HUES6 (cell line): ENCODE data around the gene CITED1.
A peak's percentile ranks its signal among the peaks of the same experiment; 100 is the strongest.

Experiments
- H3K27ac ChIP-seq: 2 replicates; pipeline ENCODE4 v1.7.0; 2013; ENCODE audit warnings: low read depth, mild to moderate bottlenecking, low read length, inconsistent platforms
- H3K27me3 ChIP-seq: 2 replicates; pipeline ENCODE4 v1.6.1; 2013; ENCODE audit warnings: low read length; ENCODE audit not compliant: control insufficient read depth, insufficient read depth
- H3K36me3 ChIP-seq: 2 replicates; pipeline ENCODE4 v1.6.1; 2013; ENCODE audit warnings: low read length; ENCODE audit not compliant: control insufficient read depth, insufficient read depth
- H3K4me1 ChIP-seq: 2 replicates; pipeline ENCODE4 v1.6.1; 2013; ENCODE audit warnings: low read length; ENCODE audit not compliant: control insufficient read depth, insufficient read depth
- H3K4me3 ChIP-seq: 2 replicates; pipeline ENCODE4 v1.5.1; 2013; ENCODE audit warnings: low read depth, low read length
- H3K9ac ChIP-seq: one replicate; pipeline ENCODE4 v1.6.1; 2013; ENCODE audit warnings: mild to moderate bottlenecking, low read length
- H3K9me3 ChIP-seq: 2 replicates; pipeline ENCODE4 v1.6.1; 2013; ENCODE audit warnings: low read depth, low read length; ENCODE audit not compliant: control insufficient read depth, insufficient read depth

CITED1 gene, protein sequence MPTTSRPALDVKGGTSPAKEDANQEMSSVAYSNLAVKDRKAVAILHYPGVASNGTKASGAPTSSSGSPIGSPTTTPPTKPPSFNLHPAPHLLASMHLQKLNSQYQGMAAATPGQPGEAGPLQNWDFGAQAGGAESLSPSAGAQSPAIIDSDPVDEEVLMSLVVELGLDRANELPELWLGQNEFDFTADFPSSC

DNA sequence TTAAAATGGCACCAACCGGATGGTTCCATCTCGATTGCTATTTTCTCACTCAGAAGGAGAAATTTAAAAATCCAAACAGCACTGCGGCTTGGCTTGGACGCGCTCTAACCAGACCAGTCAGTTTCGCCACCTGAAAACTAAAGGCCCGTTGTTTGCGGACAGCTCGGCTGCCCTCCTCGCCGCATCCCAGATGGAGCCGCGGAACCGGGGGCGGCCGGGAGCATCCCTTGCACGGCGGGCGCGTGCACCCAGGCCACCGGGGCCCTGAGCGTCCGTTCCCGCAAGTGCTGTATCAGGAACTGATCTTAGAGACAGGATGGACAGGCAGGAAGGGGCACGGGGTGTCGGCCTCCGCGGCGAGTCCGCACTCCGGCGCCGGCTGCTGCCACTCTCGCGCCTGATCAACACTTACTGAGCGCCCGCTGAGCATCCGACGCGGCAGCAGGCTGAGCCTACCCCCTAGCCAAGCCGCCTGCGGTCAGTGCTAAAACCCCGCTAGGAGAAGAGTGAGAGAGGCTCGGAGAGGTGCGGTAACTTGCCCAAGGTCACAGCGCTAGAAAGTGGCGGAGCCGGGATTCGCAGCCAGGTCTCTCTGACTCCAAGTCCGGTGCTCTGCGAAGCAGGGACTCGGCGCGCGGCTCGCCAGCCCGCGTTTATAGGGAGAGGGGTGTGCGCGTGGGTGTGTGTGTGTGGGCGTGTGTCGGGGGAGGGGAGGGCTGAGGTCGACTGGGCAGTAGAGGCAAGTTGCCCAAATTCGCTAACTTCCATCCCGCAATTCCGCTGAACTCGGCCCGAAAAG, at the start of gene CITED1:
CITED1 (minus strand) TSS at position 629 of the 799 bp plus-strand sequence. CDS start 3,045 bp downstream, outside the sequence.
- Histone ChIP-seq H3K4me3 (peak within 1 kb of the TSS; percentile 60), H3K27ac (no peak within 1 kb of the TSS), H3K9me3 (no peaks in the 10 kb centered on the region; the same call in 1 of the 2 replicates), H3K36me3 (no peaks in the 10 kb centered on the region), H3K4me1 (peaks cover 15% of the 10 kb centered on the region; the same call in 1 of the 2 replicates), H3K27me3 (peaks cover 98% of the 10 kb centered on the region), H3K9ac (peak within 1 kb of the TSS; percentile 55)

DNA sequence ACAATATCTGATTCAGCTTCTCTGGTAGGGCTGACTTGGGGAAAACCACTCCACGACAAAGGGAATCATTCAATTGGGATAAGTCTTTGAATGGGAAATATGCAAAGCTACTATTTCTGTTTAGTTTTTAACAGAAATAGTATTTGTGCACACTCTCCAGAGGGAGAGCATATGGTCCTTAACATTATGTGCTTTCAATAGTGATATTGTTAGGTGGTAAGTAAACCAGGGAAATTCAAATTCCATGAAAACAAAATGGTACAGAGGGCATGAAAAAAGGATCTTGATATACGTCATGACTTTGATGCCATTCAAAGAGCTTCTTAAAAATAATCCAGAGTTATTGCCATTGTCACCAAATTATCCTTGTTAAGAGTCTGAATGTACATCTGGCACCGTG, 47.1 kb upstream of the CITED1 start:
- H3K9me3 ChIP-seq = peaks cover 2% of the 10 kb centered on the region; the same call in 1 of the 2 replicates
- no peaks in the 10 kb centered on the region for H3K36me3 ChIP-seq
- H3K27ac ChIP-seq = no peak overlapping the region
- H3K4me3 ChIP-seq = no peak overlapping the region
- peaks cover 14% of the 10 kb centered on the region; the same call in 1 of the 2 replicates for H3K4me1 ChIP-seq
- H3K9ac ChIP-seq = no peak overlapping the region
- no peaks in the 10 kb centered on the region for H3K27me3 ChIP-seq

DNA sequence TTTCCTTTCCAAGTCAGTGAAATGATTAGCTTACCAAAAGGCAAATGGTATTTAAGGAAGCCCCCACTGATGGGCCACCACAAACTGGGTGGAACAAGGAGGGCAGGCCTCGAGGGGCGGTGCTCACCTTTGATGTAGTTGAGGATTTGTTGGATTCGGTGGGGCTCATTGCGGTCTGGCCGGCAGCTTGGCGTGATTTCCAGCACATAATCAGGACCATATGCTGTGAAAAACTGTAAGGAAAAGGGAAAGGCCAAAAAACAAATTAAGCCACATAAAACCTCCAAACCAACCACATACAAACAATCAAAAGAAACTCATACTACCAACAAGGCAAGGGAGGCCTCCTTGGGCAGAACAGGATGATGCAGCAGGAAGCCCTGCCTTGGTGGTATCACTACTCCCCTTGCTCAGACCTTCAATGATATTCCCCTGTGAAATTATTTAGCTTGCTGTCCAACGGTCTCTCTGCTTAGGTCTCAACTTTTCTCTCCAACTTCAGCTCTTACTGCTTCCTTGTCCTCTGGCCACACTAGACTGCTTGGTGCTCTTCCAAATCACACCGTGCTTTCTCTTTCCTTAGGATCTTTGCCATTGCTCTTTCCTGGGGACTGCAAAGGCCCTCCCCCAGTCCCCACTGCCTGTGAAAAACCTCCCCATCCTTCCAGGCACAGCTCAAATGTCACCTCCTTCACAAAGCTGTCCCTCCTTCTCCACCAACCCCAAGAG, 46.1 kb upstream of the CITED1 start:
- Histone ChIP-seq H3K27ac (no peak overlapping the region), H3K9me3 (peaks cover 2% of the 10 kb centered on the region; the same call in 1 of the 2 replicates), H3K27me3 (no peaks in the 10 kb centered on the region), H3K9ac (no peak overlapping the region), H3K36me3 (no peaks in the 10 kb centered on the region), H3K4me3 (no peak overlapping the region), H3K4me1 (peaks cover 23% of the 10 kb centered on the region)

DNA sequence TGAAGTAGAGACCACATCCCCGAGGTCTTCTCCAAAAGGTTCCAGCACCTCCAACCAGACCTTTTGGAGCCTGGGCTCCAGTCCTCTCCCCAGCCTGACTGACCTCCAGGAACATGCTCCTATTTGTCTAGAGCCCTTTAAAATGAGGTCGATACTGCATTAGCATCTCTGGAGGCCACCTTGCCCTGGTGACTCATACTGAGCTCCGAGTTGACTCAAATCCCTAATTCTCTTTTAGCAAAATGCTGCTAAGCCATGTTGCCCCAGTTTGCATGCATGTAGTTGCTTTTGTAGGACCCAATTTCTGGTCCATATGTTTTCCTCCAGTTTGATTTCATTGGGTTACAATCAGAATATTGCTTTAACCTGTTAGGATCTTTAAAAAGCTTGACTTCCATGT, 43.5 kb upstream of the CITED1 start:
- Histone ChIP-seq H3K27me3 (no peaks in the 10 kb centered on the region), H3K9ac (no peak overlapping the region), H3K9me3 (no peaks in the 10 kb centered on the region; the same call in 1 of the 2 replicates), H3K36me3 (no peaks in the 10 kb centered on the region), H3K4me1 (peaks cover 27% of the 10 kb centered on the region), H3K4me3 (no peak overlapping the region), H3K27ac (no peak overlapping the region)

DNA sequence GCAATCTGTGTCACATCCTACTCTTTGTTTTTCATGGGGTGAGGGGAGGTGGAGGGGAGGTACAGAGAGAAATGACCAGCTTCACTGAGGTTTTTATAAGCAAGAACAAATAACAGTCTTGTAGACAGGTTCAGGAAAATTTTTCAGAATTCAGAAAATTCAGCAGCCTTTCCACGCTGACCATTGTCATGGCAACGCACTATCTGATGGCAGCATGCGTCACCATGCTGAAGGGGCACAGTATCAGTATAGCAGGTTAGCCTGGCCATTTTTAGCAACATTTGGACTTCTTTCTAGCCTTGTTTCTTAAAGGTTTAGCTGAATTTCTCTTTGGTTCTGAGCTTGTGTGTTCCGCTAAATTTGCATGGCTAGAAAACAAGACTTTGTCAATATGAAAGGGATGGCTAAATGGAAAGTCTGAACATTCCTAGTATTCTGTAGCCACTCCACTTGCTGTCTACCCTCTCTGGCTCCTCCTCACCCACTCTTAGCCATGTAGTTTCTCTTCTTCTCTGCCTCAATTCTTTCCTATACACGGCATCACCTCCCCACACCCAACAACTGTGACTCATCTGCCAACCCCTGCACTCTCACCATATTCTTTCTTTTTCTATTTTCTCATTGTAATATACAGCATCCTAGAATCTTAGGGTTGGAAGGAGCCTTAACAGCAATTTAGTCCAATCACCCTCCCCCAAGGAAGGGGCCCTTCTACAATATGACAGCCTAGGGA, 42.7 kb upstream of the CITED1 start:
- Histone ChIP-seq H3K27me3 (no peaks in the 10 kb centered on the region), H3K9me3 (no peaks in the 10 kb centered on the region; the same call in 1 of the 2 replicates), H3K4me3 (no peak overlapping the region), H3K27ac (no peak overlapping the region), H3K9ac (no peak overlapping the region), H3K4me1 (peaks cover 27% of the 10 kb centered on the region), H3K36me3 (no peaks in the 10 kb centered on the region)

DNA sequence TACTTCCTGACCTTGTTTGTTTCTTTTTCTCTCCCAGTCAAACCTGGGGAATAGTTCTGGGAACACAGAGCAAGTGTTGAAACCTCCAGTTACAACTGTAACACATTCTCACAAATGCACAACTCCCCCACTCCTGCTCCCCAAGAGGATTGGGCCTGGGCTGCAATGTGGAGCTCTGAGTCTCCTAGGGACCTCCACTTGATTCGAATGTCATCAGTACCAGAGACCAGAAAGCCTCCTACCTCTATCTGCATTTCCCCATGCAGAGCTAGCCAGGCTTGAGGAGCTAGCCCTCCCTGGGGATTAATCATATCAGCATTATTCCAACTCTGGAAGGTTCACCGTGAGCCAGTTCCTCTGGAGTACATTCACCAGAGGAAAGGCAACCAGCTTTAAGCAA, 41.7 kb upstream of the CITED1 start:
- Histone ChIP-seq H3K36me3 (no peaks in the 10 kb centered on the region), H3K9ac (no peak overlapping the region), H3K9me3 (no peaks in the 10 kb centered on the region; the same call in 1 of the 2 replicates), H3K27ac (no peak overlapping the region), H3K4me3 (no peak overlapping the region), H3K4me1 (peaks cover 27% of the 10 kb centered on the region), H3K27me3 (no peaks in the 10 kb centered on the region)

DNA sequence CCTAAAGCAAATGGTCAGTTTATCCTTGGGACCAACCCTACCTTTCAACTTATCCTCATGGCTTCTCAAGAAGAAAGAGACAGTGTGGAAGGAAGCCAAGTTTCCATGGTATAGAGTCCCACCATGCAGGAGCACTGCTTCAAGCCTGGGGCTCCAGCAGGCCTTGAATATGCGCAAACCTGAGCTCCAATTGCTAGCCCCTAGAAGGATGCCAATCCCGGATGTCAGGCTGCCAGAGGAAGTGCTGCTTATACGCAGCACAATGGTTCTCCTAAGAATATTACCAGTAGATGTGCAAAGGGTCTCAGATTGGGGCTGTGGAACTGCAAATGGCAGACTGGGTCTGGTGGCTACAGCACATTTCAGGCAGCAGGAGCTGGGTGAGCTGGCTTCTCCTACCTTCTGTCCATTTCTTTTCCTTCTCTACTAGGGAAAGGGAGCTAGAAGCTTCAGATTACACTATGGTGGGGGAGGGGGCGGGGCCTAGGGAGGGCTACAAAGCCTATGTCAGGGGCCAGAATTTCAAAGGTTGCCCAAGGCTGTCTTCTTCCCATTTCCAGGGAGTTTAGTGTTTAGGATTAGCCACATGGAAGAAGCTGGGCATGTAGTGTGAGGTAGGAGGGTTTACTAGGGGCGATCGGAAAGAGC, 40.7 kb upstream of the CITED1 start:
- Histone ChIP-seq H3K27me3 (no peaks in the 10 kb centered on the region), H3K9ac (no peak overlapping the region), H3K36me3 (no peaks in the 10 kb centered on the region), H3K4me3 (peak overlapping the region; percentile 24; the same call in 1 of the 2 replicates), H3K27ac (no peak overlapping the region), H3K4me1 (peaks cover 27% of the 10 kb centered on the region), H3K9me3 (no peaks in the 10 kb centered on the region; the same call in 1 of the 2 replicates)

DNA sequence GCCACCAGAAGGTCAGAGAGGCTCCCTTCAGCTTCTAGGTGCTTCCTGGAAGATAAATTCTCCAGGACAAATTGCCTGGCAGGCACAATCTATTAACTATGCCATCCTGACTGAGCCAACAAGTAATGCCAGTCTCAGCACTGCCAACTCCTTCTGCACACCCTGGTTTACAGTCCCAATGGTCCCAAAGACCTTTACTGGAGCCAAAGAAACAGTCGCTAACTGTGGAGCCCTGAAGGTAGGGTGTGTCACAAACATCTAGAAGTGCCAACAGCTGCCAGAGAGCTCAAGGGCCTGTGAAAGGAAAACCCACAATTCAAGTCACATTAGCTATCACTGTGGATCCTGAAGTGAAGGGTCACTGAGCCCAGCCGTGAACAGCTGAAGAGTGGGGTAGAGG, 34.9 kb upstream of the CITED1 start:
- no peak overlapping the region for H3K27ac ChIP-seq
- H3K27me3 ChIP-seq = no peaks in the 10 kb centered on the region
- no peaks in the 10 kb centered on the region for H3K36me3 ChIP-seq
- no peaks in the 10 kb centered on the region; the same call in 1 of the 2 replicates for H3K9me3 ChIP-seq
- no peak overlapping the region for H3K4me3 ChIP-seq
- no peak overlapping the region for H3K9ac ChIP-seq
- 0 out of 2 replicates have a peak, but pooled peaks cover 3% of the 10 kb centered on the region for H3K4me1 ChIP-seq

DNA sequence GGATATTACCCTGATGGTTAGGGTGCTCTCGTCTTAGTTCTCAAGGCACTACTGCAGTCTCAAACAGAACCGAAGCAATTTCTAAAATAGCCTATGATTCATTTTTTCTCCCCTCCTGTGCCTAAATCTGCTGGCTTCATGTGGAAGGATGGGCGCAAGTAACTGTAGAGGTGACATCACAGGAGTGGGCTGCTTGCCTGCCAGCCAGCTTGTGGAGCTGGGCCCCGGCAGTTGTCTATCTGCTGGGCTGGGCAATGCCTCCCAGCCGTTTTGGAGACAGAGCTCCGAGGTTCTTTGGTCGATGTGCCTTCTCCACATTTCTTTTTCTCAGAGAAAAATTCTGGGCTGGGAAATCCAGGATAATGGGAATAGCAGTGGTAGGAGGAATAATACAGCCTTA, 34.3 kb upstream of the CITED1 start:
- Histone ChIP-seq H3K9me3 (no peaks in the 10 kb centered on the region; the same call in 1 of the 2 replicates), H3K4me3 (no peak overlapping the region), H3K27ac (no peak overlapping the region), H3K9ac (no peak overlapping the region), H3K27me3 (no peaks in the 10 kb centered on the region), H3K4me1 (no peaks in the 10 kb centered on the region), H3K36me3 (no peaks in the 10 kb centered on the region)

DNA sequence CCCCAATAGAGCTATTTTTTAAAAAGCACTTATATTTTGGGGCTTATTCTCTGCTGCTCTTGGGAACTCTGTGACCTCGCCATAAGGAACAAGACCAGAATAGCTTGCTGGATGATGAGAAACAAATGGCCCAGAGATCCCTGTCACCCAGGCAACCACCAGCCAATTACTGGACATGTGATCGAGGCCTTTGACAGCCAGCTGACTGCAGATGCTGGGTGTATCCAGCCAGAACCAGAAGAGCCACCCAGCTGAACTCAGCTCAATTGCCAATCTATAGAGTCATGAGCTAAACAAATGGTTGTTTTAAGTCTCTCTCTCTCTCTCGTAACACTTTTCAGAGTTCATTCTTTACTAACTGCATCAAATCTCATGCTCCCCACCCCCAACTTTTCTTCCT, 24.4 kb upstream of the CITED1 start:
- Histone ChIP-seq H3K9ac (no peak overlapping the region), H3K9me3 (peaks cover 15% of the 10 kb centered on the region), H3K4me1 (peaks cover 8% of the 10 kb centered on the region; the same call in 1 of the 2 replicates), H3K27me3 (no peaks in the 10 kb centered on the region), H3K36me3 (no peaks in the 10 kb centered on the region), H3K27ac (no peak overlapping the region), H3K4me3 (no peak overlapping the region)
